NCI-H748 (cell line): ENCODE measurements around the gene PCIF1.

Experiments
- DNase-seq: peaks from one replicate; lab custom pipeline; 2025; ENCODE audit not compliant: unreplicated experiment; lab: John Stamatoyannopoulos, UW

PCIF1 gene

DNA sequence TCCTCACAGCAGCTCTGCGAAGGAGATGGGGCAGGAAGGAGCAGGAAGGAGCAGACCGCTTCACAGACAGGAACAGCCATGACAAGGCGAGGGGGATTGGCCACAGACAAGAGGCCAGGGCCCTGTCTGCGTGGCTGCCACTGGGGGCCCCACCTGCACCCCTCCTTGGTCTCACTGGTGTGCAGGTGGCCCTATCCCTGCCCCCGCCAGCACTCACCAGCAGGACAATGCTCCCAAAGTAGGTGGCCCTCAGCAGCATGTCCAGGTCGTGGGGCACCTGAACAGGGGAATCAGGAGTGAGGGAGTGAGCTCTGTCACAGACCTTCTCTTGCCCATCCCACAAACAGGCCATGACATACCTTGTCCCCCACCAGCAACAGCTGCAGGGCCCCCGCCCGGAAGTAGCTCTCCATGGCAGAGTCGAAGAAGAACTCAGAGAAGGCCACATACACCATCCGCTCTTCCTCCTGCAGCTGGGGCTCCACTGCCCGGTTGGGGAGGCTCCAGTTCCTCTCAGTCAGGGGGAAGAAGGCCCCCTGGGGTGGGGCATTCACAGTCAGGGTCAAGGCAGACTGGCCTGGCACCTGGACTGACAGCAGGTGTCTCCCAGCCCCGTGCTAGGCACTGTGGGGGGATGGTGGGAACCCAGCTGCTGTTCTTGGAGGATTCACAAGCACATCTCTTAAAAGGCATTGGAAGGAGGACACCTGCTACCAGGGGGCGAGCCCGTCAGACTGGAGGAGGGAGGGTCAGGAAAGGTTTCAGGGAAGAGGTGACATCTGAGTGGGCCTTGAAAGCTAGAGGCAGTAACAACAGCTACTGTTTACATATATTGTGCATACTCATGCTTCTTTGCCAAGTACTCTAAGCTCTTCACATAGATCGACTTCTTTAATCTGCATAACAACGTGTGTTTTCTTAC lies 29.6 kb upstream of the PCIF1 start:
- no peak for DNase-seq

DNA sequence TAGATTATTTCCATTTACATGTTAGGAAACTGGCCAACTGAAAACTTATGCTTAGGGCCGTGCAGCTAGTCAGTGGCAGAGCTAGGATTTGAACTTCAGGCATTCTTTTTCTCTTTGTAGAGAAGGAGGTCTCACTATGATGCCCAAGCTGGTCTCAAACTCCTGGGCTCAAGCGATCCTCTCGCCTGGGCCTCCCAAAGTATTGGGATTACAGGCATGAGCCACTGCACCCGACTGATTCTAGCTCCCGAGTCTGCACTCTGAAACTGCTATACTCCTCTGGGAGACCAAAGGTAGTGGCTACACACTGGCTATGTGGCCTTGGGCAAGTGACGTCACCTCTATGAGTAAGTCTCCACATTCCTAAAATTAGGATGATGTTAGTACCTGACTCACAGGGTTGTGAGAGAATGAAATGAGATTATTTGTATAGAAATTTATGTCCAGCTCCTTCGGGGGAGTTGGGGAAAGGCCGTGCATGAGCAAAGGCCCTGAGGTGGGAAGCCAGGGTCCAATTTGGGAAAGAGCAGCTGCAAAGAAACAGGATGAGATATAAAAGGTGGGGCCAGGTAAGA lies 28.9 kb upstream of the PCIF1 start:
- DNase-seq: no peak

DNA sequence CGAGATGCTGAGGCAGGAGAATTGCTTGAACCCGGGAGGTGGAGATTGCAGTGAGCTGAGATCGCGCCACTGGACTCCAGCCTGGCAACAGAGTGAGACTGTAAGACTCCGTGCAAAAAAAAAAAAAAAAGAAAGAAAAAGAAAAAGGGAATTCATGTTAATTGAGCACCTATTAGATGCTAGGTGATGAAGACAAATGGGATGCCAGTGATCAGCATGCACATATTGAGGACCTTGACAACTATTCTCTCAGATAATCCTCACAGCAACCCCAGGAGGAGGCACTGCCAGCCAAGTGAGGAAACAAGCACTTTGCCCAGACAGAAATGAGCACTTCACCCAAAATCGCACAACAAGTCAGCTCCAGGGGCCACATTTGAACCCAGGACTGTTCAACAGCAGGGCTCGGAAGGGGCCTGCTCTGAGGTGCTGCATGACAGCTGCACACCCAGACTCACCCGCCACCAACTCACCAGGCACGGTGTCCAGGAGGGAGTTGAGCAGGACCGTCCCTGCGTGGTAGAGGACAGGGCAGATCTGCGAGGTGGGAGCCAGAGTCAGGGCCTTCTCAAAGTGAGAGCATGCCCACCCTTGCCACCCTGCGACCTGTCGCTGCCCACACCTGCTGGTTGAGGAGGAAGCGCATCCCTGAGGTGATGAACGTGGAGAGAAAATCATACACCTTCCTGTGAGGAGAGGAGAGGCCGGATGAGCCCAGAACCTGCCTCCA lies 27.1 kb upstream of the PCIF1 start:
- no peak for DNase-seq

DNA sequence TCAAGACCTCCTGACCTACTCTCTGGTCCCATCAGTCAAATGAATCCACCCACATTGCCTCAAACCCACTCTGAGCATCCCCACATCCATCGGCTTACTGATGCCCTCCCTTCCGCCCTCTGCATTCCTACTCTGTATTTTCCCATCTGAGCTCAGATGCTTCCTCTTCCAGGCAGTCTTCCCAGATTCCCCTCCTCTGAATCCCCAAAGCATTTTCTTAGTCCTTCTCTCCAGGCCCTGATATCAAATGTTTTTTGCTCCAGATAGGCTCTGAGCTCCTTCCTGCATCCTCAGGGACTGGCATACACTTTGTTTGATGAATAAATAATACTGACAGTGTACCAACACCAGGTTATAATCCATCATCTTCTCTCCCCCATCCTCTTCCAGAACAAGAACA lies 26.4 kb upstream of the PCIF1 start:
- DNase-seq: no peak

GRCh38 chr20:45909336-45909808 lies 25.1 kb upstream of the PCIF1 start:
- no peak for DNase-seq

DNA sequence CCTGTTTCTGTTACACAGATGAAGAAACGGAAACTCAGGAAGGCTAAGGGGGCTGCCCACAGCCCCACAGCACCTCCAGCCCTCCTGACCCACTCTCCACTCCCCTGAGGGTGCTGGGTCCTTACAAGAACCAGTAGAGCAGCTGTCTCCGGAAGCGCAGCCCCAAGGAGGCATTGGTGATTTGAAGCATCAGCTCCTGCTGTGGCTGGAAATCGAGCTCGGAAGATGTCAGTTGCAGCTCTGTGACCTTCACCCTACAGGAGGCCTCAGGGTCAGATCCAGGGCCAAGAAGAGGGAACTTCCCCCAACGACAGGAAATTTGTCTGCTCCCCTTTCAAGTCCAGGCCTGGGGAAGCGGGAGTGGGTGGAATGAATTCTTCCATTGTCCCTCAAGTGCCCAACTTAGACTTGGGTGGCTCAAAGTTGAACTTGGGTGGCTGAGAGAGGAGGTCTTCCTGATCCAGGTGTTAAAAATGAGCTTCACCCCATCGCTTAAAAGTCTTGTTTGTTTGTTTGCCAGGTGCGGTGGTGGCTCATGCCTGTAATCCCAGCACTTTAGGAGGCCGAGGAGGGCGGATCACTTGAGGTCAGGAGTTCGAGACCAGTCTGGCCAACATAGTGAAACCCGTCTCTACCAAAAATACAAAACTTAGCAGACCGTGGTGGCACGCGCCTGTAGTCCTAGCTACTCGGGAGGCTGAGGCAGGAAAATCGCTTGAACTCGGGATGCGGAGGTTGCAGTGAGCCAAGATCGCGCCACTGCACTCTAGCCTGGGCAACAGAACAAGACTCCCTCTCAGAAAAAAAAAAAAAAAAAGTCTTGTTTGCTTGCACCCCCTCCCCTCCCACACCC lies 24.4 kb upstream of the PCIF1 start:
- no peak for DNase-seq

DNA sequence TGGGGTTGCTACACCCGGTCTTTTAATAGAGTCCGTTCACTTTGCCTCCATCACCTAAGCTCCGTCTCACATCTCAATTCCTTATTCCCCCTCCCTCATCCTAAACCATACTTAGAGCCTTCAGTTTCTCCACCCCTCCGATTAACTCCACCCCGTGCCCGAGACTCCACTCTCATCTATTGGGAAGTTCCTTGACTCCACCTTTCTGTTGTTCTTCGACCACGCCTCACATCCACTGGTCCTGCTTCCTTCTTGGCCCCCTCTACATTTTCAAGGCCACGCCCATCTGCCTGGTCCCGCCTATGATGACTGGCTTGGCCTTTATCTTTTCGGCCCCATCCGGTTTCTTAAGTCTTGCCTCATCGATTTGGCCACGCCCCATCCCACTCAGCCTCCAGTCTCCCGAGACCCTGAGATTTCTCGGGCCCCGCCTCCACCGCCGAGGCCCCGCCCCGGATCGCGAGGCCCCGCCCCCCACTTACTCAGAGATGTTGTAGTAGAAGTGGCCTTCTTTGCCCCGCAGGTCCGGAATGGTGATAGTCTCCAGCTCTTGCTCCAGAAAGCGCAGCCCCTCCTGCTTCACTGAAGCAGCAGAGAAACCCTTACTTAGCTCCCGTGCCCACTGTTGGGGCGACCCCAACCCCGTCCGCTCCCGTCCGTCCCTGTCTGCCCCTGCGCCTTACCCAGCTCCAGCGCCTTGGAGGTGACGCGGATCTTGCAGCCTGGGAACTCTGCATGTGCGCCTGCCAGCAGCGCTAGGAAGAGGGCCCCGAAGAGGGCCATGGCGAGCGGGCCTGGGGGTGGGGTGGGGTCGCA lies 23.6 kb upstream of the PCIF1 start:
- DNase-seq: peak; percentile 81

GRCh38 chr20:45911486-45912343 lies 22.8 kb upstream of the PCIF1 start, which contains the start of gene PLTP:
PLTP (minus strand) TSS chr20:45912155; CDS start chr20:45911452, 703 bp downstream.
- peak; percentile 51 for DNase-seq

DNA sequence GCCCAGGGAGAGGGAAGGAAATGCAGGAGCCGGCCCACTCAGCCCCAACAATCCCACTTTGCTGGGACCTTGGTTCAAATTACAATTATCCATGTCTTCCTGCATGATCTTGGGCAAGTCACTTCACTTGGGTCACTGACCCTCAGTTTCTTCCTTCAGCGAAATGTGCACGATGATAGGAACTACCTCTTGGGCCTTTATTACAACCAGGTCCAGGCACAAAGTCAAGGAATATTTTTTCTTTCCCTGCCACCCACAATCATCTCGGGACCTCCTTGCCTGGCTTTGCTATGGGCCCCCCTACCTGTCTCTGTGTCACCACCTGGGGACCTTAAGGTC lies 22.2 kb upstream of the PCIF1 start:
- no peak for DNase-seq

DNA sequence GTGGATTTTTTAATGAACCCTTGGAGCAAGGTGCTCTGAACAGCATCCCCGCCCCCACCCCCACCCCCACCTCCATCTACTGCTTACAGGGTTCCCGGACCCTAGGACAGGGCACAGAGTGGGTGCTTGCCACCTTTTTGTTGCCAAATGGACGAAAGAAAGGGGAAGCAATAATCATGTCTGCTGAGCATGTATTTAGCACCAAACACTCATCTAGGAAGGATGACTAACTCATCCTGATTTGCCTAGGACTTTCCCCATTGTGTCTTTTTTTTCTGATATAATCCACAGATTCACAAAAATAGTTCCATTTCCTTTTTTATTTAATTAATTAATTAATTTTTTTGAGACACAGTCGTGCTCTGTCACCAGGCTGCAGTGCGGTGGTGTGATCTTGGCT lies 21.4 kb upstream of the PCIF1 start:
- no peak for DNase-seq

GRCh38 chr20:45917790-45918141 lies 16.7 kb upstream of the PCIF1 start:
- no peak for DNase-seq

DNA sequence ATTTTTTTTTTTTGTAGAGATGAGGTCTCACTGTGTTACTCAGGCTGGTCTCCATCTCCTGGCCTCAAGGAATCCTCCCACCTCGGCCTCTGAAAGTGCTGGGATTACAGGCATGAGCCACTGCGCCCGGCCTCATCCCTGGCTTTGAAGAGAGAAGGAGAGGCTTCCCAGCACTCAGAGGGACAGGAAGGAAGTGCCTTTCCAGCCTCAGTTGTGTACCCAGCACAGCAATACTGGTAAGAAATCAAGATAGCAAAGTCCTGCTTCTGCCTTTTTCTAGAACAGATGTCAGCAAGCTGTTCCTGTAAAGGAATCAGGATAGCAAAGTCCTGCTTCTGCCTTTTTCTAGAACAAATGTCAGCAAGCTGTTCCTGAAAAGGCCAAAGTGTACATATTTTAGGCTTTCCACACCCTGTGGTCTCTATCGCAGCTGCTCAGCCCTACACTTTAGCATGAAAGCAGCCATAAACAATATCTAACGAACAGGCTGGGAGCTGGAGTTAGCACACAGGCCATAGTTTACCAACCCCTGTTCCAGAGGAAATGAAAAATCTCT lies 16.2 kb upstream of the PCIF1 start:
- DNase-seq: no peak

- DNase-seq: no peak
Observed at GRCh38 chr20:45918779-45919537, 15.5 kb upstream of the PCIF1 start.

- DNase-seq: no peak
Observed at GRCh38 chr20:45919542-45920399, 14.7 kb upstream of the PCIF1 start.

DNA sequence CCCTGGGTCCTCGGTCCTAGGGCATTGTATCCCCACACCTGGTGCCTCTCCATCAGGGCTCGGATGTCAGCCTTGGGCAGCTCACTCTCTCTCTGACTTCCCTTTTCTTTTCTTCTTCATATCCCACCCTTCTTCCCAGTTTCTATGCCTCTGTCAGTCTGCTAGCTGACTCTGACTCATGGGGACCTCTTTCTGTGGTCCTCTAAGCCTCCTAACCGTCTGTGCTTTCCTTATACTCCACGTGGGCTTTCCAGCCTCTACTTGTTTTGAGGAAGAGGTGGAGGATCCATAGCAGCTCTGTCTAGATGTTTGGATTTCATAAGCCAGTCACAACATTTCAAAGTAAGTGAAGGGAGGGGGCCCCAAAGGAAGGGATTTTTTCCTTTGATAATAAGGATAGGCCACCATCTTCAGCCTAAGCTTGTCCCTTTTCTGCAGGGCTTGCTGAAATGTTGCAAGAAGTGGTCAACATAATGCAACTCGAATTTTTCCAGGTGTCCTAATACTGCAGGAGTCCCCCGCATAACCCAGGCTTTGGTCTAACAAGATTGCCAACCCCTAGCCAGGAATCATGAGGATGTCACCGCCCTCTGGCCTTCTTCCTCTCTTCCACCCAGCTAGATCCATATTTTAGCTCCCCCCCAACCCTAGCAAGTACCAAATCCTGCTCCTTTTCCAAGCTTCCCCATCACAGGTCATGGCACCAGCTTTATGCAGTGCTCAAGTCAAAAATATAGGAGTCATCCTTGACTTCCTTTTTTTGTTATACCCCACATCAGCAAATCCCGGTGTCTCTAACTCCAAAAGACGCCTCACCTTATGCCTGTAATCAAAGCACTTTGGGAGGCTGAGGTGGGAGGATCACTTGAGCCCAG lies 13.8 kb upstream of the PCIF1 start:
- DNase-seq: no peak
